ENCODE data around the gene ARHGEF26.

DNA sequence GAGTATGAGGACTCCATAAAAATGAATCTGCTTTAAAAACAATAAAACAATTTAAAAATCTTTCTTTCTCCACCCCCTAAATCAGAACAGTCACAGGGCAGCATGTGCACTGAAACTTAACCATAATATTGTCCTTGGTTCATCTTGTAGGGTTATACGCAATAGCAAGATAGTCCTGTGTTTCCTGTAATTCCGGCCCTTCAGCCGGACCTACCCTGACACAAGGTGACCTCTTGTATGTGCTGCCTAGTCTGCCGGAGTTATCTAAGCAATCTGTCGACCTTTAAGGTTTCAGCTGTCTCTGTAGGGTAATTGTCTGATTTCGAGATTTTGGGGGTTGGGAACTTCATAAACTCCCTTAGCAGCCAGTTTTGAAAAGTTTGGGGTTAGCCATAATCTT lies 103.2 kb downstream of the ARHGEF26 start:
- TF ChIP-seq, protein P1, sequence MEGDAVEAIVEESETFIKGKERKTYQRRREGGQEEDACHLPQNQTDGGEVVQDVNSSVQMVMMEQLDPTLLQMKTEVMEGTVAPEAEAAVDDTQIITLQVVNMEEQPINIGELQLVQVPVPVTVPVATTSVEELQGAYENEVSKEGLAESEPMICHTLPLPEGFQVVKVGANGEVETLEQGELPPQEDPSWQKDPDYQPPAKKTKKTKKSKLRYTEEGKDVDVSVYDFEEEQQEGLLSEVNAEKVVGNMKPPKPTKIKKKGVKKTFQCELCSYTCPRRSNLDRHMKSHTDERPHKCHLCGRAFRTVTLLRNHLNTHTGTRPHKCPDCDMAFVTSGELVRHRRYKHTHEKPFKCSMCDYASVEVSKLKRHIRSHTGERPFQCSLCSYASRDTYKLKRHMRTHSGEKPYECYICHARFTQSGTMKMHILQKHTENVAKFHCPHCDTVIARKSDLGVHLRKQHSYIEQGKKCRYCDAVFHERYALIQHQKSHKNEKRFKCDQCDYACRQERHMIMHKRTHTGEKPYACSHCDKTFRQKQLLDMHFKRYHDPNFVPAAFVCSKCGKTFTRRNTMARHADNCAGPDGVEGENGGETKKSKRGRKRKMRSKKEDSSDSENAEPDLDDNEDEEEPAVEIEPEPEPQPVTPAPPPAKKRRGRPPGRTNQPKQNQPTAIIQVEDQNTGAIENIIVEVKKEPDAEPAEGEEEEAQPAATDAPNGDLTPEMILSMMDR (IDR thresholded peaks at IDR 0.05), result no peak
- TF ChIP-seq SMAD3 (CRISPR knock-in tag; IDR thresholded peaks at IDR 0.05; ENCODE audit: borderline replicate concordance), result no peak
- TF ChIP-seq, protein P2, sequence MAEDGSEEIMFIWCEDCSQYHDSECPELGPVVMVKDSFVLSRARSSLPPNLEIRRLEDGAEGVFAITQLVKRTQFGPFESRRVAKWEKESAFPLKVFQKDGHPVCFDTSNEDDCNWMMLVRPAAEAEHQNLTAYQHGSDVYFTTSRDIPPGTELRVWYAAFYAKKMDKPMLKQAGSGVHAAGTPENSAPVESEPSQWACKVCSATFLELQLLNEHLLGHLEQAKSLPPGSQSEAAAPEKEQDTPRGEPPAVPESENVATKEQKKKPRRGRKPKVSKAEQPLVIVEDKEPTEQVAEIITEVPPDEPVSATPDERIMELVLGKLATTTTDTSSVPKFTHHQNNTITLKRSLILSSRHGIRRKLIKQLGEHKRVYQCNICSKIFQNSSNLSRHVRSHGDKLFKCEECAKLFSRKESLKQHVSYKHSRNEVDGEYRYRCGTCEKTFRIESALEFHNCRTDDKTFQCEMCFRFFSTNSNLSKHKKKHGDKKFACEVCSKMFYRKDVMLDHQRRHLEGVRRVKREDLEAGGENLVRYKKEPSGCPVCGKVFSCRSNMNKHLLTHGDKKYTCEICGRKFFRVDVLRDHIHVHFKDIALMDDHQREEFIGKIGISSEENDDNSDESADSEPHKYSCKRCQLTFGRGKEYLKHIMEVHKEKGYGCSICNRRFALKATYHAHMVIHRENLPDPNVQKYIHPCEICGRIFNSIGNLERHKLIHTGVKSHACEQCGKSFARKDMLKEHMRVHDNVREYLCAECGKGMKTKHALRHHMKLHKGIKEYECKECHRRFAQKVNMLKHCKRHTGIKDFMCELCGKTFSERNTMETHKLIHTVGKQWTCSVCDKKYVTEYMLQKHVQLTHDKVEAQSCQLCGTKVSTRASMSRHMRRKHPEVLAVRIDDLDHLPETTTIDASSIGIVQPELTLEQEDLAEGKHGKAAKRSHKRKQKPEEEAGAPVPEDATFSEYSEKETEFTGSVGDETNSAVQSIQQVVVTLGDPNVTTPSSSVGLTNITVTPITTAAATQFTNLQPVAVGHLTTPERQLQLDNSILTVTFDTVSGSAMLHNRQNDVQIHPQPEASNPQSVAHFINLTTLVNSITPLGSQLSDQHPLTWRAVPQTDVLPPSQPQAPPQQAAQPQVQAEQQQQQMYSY (CRISPR knock-in tag; IDR thresholded peaks at IDR 0.05), result no peak
- no peak for TF ChIP-seq TEAD1 (CRISPR knock-in tag; IDR thresholded peaks at IDR 0.05)
- no peak for TF ChIP-seq SP1 (CRISPR knock-in tag; conservative IDR thresholded peaks at IDR 0.05)
- no peak for TF ChIP-seq ZNF512 (CRISPR knock-in tag; IDR thresholded peaks at IDR 0.05; ENCODE audit: borderline replicate concordance)
- no peak for TF ChIP-seq NFE2L1 (CRISPR knock-in tag; IDR thresholded peaks at IDR 0.05)
- TF ChIP-seq, protein P3, sequence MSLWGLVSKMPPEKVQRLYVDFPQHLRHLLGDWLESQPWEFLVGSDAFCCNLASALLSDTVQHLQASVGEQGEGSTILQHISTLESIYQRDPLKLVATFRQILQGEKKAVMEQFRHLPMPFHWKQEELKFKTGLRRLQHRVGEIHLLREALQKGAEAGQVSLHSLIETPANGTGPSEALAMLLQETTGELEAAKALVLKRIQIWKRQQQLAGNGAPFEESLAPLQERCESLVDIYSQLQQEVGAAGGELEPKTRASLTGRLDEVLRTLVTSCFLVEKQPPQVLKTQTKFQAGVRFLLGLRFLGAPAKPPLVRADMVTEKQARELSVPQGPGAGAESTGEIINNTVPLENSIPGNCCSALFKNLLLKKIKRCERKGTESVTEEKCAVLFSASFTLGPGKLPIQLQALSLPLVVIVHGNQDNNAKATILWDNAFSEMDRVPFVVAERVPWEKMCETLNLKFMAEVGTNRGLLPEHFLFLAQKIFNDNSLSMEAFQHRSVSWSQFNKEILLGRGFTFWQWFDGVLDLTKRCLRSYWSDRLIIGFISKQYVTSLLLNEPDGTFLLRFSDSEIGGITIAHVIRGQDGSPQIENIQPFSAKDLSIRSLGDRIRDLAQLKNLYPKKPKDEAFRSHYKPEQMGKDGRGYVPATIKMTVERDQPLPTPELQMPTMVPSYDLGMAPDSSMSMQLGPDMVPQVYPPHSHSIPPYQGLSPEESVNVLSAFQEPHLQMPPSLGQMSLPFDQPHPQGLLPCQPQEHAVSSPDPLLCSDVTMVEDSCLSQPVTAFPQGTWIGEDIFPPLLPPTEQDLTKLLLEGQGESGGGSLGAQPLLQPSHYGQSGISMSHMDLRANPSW (CRISPR knock-in tag; conservative IDR thresholded peaks at IDR 0.05; ENCODE audit: low read depth), result no peak
- TF ChIP-seq FOXP1 (CRISPR knock-in tag; IDR thresholded peaks at IDR 0.05; ENCODE audit: borderline replicate concordance), result no peak
- TF ChIP-seq NR2C2 (CRISPR knock-in tag; IDR thresholded peaks at IDR 0.05), result no peak
- TF ChIP-seq AFF4 (CRISPR knock-in tag; IDR thresholded peaks at IDR 0.05; ENCODE audit: borderline replicate concordance), result no peak
- TF ChIP-seq ESRRA (CRISPR knock-in tag; IDR thresholded peaks at IDR 0.05; ENCODE audit: borderline replicate concordance), result no peak
- no peak for TF ChIP-seq NR3C1 (CRISPR knock-in tag; conservative IDR thresholded peaks at IDR 0.05; ENCODE audit: low read depth)
- TF ChIP-seq, protein P4, sequence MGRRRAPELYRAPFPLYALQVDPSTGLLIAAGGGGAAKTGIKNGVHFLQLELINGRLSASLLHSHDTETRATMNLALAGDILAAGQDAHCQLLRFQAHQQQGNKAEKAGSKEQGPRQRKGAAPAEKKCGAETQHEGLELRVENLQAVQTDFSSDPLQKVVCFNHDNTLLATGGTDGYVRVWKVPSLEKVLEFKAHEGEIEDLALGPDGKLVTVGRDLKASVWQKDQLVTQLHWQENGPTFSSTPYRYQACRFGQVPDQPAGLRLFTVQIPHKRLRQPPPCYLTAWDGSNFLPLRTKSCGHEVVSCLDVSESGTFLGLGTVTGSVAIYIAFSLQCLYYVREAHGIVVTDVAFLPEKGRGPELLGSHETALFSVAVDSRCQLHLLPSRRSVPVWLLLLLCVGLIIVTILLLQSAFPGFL (CRISPR knock-in tag; IDR thresholded peaks at IDR 0.05; ENCODE audit: borderline replicate concordance), result no peak

Measured in WTC11 (cell line).